C4-2B (cell line): ENCODE measurements around the gene TUNAR.

Experiments used
- ZFX ChIP-seq: fragments of 450-650 bp; IDR thresholded peaks from 2 replicates; pipeline ENCODE4 v1.6.1; 2017
- TF ChIP-seq, protein P1 (sequence below): fragments of 450-650 bp; conservative IDR thresholded peaks from 2 replicates; pipeline ENCODE4 v1.5.1; 2017; ENCODE audit warnings: mild to moderate bottlenecking

- TF ChIP-seq, protein P1, sequence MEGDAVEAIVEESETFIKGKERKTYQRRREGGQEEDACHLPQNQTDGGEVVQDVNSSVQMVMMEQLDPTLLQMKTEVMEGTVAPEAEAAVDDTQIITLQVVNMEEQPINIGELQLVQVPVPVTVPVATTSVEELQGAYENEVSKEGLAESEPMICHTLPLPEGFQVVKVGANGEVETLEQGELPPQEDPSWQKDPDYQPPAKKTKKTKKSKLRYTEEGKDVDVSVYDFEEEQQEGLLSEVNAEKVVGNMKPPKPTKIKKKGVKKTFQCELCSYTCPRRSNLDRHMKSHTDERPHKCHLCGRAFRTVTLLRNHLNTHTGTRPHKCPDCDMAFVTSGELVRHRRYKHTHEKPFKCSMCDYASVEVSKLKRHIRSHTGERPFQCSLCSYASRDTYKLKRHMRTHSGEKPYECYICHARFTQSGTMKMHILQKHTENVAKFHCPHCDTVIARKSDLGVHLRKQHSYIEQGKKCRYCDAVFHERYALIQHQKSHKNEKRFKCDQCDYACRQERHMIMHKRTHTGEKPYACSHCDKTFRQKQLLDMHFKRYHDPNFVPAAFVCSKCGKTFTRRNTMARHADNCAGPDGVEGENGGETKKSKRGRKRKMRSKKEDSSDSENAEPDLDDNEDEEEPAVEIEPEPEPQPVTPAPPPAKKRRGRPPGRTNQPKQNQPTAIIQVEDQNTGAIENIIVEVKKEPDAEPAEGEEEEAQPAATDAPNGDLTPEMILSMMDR: no peak
- no peak for TF ChIP-seq ZFX
Measured at GRCh38 chr14:95841668-95842067, 35.0 kb upstream of the TUNAR start.
